Activated CD8-positive, alpha-beta memory T cell treated with anti-CD3 and anti-CD28 coated beads for 4 hours (primary cell): Measurements from ENCODE around the gene PDLIM3.
"Not testable (repeated sequence)": the region's sequence is repeated elsewhere in the genome, so short reads cannot be mapped to it uniquely, and the experiment has no call there.

Experiments
- DNase-seq, 2 donors: peaks; one replicate each; pipeline ENCODE4 v3.0.0-alpha.2; 2020; ENCODE audit warnings: low read depth in 2 of 2

PDLIM3 gene

DNA sequence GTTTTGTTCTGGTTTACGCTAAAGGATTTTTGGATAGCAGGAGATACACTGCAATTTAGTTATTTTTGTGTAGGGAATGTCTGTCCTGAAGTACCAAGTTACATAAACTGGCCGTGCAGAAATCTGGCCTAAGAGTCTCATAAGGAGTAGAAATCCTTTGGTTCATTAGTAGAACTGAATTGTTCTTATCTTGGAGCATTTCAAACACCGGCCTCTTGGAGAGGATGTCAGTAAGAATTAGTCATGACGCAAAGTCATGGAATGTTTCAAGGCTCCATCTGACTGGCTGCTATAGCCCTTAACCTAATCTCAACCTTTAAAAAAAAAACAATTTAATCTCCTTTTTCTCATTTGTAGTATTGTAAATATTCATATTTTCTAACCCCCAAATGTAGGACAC is 15.2 kb downstream of the PDLIM3 start:
- DNase-seq: no peak

DNA sequence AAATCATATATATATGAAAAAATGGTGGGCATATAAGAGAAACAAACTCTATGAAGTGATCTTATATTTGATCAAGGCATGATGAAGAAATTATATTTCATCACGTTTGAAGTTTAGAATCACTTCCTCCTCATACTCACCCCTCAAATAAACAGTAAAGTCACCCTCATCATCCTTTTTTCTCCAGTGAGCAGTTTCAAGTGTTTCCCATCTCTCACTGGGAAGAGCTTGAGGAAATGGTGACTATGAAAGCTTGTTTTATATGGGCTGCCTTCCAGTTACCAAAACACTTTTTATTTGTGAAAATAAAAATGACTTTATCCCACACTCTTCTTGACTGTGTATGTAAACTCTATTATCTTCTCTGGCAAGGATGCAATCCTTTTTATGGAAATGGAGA is 16.8 kb downstream of the PDLIM3 start:
- DNase-seq: no peak

DNA sequence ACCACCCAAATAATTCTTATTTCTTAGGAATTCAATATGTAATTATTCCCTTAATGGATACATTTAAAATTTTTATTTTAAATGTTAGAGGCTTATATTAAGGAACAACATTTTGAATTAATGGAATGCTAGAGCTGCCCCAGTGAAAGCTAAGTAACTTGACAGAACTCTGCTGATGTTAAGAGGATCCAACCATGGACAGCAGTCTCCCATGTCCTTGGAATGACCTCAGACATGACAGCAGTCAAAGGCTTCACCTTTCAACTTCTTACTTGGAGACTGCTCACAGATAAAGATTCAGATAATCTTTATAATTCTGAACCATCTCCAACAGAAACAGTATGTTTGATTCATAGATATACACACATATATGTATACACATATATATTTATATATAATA is 17.2 kb downstream of the PDLIM3 start:
- no peak for DNase-seq

DNA sequence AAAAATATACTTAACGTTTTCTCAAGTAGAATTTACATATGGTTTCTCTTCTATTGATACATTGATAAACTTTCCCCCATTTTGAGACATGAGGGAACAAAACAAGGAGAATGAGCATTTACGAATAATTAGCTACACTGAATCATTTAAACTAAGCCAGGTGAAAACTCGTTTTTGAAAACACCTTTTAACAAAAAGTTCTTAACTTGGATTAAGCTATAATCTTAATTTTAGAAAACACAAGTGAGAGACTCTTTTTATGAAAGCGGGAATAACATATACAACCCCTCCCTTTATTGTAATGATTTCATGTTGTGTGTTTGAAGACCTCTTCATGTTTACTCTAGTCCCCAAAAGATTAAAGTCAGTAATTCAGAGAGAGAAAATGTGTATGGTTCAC is 20.1 kb downstream of the PDLIM3 start:
- DNase-seq: no peak

DNA sequence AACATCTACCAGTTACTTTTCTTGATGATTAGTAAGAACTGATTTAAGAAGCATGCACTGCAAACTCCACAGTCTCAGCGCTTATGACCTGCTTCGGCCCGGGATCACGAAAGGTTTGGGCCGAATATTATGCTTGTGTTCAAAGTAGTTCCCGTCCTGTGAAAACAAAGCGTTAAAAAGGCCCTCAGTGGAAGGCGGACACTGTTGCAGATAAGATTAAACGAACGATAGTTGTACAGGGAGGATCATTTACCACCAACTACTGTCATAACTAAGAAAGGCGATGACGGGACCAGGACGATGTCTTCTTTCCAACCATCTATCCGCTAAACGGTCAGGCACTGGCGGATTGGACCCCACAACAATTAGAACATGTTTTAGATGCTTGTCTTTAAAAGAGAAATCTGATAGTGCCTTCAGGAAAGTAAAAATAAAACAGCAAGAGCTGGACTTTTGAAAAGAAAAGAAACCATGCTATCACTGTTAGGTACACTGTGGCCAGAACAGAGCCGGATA is 21.1 kb downstream of the PDLIM3 start:
- DNase-seq: no peak

DNA sequence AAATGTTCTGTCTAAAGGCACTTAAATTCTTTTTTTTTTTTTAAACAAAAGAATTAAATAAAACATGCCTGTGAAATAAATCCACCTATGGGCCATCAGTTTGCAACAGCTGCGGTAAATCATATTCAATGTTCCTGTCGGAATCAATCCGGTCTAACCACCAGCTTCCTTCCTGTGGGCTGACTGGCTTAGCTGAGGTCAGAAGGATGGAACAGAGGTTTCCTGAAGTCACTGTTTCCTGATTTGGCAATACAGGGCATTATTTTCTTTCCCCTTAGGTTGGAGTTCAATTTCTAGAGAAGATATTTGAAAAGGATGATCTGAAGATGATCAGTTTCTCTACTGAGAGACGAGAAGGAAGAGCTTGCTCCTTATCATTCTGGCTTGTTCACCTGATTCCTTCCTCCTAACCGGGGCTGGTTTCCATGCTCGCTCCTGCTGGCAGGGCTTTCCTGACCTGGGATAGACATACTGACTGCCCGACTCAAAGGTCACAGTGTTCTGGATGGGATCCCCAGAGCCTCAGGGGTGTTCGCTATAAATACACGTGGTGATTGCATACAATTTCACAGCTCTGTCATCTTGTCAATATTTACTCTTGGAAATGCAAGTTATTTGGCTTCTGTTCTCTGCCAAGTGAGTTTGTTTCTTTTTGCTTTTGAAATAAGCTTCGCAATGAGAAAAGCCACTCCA is 21.7 kb downstream of the PDLIM3 start:
- DNase-seq: no peak

DNA sequence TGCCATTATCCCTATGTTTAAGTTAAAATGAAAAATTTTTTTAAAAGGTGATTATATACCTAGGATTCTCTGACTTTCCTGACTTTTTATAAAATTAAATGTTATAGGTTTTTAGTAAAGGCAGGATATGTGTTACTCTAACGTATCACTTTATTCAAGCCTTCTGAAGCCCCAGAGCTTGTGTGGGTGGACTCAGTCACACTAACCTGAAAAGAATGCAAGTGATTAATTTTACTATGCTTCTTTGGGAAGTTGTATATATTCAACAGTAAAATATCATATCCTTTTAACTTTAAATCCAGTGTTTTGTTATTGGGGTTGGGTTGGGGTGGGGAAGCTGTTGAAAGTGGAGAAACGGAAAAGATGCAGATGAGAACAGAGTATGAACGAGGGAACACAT is 22.8 kb downstream of the PDLIM3 start:
- no peak for DNase-seq

DNA sequence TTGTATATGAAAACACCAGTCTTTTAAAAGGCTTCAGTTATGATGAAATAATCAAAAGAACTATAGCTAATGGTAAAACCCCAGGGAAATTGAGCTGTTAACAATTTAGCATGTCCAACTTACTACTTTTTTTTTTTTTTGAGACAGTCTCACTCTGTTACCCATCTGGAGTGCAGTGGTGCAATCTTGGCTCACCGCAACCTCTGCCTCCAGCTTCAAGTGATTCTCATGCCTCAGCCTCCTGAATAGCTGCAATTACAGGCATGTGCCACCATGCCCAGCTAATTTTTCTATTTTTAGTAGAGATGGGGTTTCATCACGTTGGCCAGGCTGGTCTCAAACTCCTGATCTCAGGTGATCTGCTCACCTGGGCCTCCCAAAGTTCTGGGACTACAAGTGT is 24.1 kb downstream of the PDLIM3 start:
- not testable (repeated sequence) for DNase-seq

DNA sequence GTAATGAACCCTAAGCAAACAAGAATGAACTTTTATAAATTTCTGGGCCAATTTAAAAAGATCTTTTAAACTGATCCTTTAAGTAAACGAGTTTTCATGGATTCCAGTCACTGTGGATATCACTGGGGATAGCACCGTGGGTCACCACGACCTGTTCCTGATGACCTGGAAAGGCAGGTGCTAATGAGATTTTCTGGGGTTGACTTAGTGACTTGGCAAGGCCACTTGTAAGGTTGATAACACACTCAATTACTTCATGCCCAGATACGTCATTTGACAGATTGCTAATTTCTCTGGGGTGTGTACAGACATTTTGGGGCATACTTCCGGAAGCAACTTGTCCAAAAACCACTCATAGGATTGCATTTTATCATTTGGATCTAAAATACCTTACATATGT is 24.5 kb downstream of the PDLIM3 start:
- no peak for DNase-seq

DNA sequence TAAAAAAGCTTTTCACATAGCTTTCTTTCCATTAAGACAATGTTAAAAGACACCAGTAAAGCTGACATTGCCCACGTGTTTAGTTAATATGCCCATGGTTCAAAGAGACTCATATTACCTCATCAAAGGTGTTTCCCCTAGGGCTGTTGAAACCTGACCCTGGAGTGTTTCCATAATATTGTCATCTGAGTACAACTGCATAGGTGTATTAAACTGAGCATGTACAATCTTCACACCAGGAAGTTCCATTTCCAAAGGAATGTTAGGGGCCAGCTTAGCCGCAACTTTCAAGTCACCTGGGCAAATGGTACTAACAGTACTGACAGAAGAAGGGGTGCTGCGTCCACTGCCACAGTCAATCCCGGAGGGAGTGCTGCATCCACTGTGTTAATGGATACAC is 27.1 kb downstream of the PDLIM3 start:
- DNase-seq: no peak

DNA sequence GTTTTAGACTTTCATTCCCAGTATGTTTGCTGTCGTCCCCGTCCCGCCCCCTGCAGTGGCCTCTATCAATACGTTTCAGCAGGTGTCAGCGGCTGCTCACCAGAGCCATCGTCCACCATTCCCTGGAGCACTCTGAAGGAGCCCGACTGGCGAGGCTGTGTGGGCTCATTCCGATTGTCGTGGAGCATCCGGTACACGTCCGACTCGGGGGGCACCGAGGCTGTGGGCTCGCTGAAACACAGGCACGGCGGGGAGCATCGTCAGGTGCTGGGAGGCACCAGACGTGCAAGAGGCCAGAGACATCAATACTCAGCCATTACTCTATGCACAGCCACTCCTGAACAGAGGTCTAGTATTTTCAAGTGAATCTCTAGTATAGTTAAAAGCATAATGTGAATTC is 28.9 kb downstream of the PDLIM3 start:
- no peak for DNase-seq

DNA sequence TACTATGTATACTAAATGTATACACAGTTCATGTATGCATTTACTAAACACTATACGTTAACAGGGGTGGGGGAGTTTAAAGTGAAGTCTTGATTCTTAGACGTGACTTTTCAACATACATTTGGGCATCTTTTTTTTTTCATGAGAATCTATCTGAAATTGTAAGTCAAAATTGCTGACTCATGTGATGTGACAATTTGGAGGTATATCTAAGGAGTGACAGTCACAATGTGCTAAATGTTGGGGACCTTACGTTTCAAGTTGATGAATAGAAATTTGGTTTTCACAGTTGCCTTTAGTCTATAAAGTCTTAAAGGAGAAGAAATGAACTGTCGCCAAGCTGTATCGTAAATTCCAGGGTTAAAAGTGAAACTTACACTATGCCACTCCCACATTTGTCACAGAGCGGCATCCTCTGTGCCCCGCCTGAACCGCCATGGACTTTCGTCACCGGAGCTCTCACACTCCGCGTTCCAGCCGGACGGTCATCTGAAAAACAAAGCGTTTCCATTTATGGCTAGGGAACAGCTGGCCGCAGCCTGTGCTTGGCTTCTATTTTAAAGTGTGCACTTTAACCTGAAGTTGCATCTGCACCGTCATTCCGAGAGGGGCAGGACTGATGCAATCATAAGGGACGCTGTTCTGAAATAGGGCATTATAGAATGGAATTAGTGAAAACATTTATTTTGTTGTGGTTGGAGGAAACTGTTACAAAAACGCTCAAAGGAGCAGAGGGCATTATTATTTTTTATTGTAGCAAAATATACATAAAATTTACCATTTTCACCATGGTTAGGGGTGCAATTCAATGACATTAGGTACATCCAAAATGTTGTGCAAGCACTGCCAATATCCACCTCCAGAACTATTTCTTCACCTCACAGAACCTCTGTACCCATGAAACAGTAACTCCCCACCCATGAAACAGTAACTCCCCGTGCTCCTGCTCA is 30.9 kb downstream of the PDLIM3 start:
- no peak for DNase-seq

DNA sequence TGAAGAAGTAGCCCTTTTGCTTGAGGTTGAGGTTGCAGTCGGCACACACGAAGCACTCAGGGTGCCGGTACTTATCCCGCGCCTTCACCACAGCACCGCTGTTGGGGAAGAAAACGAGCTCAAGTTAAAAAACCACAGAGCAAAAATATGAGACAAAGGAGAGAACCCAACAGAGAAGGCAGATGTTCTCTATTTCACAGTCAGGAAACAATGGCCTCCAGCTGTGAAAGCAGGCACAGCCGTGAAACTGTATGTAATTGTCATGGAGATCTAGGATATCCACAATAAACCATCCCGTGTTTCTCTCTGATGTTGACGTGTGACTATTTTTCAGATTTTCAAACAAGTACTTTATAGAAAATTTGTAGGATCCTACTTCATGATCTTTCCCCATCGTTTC is 32.9 kb downstream of the PDLIM3 start:
- DNase-seq: no peak

DNA sequence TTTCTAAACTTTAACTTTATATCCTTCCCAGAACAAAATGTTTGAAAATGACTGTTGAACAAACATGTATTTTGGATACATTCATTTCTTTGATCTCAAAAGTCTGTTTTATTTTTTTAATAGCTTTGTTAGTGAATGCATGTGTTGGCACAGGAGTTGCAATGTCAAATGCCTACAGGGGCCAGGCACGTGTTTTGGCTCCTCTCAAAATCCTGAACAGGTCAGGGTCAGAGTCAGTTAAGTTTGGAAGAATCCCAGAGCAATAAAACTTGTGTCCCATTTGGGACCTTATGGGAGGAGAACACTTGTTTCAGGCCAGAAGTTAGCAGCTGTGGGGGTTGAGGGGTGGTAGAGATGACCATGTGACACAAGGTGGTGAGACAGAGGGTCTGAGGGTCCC is 34.7 kb downstream of the PDLIM3 start:
- no peak for DNase-seq

DNA sequence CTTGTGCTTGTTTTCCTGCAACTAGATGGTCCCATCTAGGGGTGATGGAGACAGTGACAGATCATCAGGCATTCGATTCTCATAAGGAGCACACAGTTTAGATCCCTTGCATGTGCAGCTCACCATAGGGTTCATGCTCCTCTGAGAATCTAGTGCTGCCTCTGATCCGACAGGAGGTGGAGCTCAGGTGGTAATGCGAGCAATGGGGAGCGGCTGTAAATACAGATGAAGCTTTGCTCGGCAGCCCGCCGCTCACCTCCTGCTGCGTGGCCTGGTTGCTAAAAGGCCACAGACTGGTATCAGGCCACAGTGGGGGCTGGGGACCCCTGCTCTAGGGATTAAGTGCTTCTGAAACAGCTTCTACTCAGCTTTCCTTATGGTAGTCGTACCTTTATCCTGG is 35.3 kb downstream of the PDLIM3 start:
- no peak for DNase-seq

DNA sequence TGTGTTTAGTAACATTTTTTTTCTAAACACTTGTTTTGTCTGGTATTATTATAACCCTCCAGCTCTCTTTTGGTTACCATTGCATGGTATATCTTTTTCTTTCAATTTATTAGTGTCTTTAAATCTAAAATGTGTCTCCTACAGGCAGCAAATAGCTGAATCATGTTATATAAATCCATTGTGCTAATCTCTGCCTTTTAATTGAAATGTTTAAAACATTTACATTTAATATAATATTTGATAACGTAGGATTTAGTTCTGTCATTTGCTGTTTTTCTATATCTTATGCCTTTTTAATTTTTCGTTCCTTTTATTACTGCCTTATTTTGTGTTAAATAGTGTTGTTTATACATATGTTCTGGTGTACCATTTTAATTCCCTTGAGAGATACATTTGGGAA is 46.7 kb downstream of the PDLIM3 start:
- DNase-seq: no peak

DNA sequence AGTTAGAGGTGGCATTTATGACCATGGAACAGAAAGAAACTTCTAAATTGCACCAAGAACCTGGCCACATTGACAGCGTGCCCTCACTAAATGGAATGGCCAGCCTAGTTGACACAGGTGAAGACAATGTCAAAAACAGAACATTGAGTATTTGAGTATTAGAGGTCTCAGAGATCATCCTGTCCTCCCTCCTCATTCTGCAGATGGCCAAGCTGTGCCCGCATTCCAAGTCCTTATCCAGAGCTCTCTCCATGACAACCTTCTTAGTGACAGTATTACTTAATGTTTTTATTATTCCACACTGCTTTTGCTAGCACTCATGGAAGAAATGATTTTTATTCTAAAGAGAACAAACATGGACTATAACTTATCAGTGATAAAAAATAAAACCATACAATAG is 53.9 kb downstream of the PDLIM3 start:
- no peak for DNase-seq

DNA sequence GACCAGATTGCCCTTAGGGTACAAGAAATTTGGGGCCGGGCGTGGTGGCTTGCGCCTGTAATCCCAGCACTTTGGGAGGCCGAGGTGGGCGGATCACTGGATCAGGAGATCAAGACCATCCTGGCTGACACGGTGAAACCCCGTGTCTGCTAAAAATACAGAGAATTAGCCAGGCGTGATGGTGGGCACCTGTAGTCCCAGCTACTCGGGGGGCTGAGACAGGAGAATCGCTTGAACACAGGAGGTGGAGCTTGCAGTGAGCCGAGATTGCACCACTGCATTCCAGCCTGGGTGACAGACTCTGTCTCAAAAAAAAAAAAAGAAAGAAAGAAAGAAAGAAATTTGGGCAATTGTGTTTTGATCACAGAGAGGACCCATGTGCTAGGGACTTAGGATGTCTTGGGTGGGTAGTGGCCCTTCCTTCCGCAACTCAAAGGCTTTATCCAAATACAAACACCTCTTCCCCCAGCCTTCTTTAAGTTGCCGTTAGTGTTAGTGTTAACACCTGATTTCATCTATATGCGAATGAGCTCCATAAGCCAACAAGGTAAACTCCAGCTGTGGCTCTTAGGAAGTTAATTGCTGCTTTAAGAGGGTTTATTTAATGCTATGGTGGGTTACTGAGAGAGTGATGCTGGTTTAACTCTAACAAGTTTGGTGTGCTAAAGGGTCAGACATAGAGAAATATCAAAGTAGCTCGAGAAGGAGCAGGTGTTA is 55.1 kb downstream of the PDLIM3 start:
- no peak for DNase-seq

DNA sequence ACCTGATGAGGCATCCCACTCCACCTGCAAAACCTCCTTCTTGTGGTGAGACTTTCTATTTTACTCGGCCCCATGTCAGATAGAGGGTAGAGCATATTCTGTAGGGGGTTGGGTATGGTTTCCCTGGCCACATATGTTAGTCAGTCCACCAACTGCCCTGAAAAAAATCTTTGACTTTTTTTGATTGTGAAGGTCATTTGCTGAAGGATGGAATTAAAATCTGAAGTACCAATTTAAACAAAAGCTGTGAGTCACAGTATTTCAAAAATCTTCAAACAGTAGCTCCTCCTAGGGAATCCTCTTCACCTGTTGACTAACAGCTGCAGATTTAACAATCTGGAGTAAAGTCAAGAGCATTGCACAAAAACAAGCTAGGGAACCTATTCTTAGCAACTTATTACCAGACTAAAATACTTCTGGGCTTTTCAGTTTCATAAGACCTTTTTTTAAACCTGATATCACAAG is 55.8 kb downstream of the PDLIM3 start:
- no peak for DNase-seq

DNA sequence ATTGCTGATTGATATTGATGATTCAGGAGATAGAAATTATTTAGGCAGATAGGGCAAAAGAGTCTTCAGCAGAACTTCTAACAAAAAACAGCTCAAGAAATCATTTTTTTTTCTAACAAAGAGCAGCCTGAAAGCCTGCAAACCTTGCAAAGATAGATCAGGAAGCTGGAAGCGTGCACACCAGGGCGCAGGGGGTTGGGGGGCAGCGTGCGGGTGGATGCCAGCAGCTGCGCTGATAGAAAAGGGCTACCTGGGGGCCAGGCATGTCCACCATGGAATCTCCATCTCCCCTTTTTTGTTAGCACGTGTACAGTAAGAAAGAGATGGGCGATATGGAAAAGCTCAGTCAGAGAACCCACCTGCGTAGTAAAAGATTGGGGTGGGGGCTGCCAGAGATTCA is 62.1 kb downstream of the PDLIM3 start:
- DNase-seq: no peak

DNA sequence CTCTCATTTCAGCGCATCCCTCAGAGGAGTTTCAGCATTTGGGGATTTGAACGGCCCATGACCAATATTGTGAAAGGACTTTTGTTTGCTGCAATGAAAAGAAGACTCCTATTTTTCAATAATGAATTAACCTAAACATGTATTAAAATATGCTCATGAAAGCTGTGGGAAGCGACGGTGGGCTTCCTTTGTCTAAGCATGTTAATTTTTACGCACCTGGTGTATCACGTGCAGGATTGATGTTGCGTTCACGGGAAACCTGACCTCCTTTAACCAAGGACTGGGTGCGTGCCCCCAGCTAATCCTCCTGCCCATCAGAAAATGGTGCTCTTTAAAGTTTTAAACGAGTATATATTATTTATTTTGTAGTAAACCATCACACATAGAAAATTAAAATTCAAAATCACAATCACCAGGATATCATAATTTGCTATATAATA is 63.2 kb downstream of the PDLIM3 start:
- no peak for DNase-seq
